CD14-positive monocyte (primary cell): ENCODE measurements around the gene MISP. TPM values are rescaled to one million over a fixed set of nuclear protein-coding genes. Genes with fewer than 3 reads are reported as not detected.

Experiments
- DNase-seq, 3 donors: peaks; one replicate each; pipeline ENCODE4 v3.0.0-alpha.2; 2011 to 2022
- H2AFZ ChIP-seq: 2 replicates; pipeline ENCODE4 v1.6.0; 2012; ENCODE audit warnings: mild to moderate bottlenecking, low read depth, low read length, inconsistent platforms; ENCODE audit not compliant: insufficient read depth, poor library complexity, severe bottlenecking
- H3K27ac ChIP-seq, 2 donors: 1 replicate in 1 of 2; 2 replicates in 1 of 2; pipeline ENCODE4 v1.5.1; 2012 to 2013; ENCODE audit warnings: low read length in 2 of 2, control low read depth in 1 of 2, inconsistent platforms in 1 of 2, low read depth in 1 of 2, mild to moderate bottlenecking in 1 of 2
- H3K27me3 ChIP-seq, 2 donors: one replicate each; pipeline versions ENCODE4 v1.6.0 to v1.6.1; 2011 to 2013; ENCODE audit warnings: low read length in 2 of 2; ENCODE audit not compliant: control insufficient read depth in 2 of 2, insufficient read depth in 2 of 2
- H3K36me3 ChIP-seq, 2 donors: replicated peaks in 1 of 2; 1 replicate in 1 of 2; 2 replicates in 1 of 2; pipeline versions ENCODE4 v1.5.1 to v1.6.1; 2012 to 2013; ENCODE audit warnings: low read length in 2 of 2, control low read depth in 1 of 2, inconsistent platforms in 1 of 2, mild to moderate bottlenecking in 1 of 2; ENCODE audit not compliant: insufficient read depth in 2 of 2, control insufficient read depth in 1 of 2
- H3K4me1 ChIP-seq, 2 donors: 1 replicate in 1 of 2; 2 replicates in 1 of 2; pipeline versions ENCODE4 v1.5.1 to v1.6.1; 2012 to 2013; ENCODE audit warnings: low read length in 2 of 2, control low read depth in 1 of 2, inconsistent platforms in 1 of 2, mild to moderate bottlenecking in 1 of 2, moderate library complexity in 1 of 2; ENCODE audit not compliant: insufficient read depth in 2 of 2, control insufficient read depth in 1 of 2
- H3K4me2 ChIP-seq: replicated peaks from 2 replicates; pipeline ENCODE3; 2012; ENCODE audit warnings: low read length, moderate library complexity, mild to moderate bottlenecking; ENCODE audit not compliant: poor library complexity, severe bottlenecking; ENCODE audit errors: extremely low read depth
- H3K4me3 ChIP-seq, 3 experiments: fragments of 200-600 bp in 1 of 3; sonication (generic) in 1 of 3; replicated peaks in 1 of 3; 1 replicate in 2 of 3; 2 replicates in 1 of 3; pipeline ENCODE4 v1.5.1; 2011 to 2013; ENCODE audit warnings: low read length in 3 of 3, mild to moderate bottlenecking in 3 of 3, control low read depth in 2 of 3, low read depth in 2 of 3, inconsistent platforms in 1 of 3, moderate library complexity in 1 of 3
- H3K79me2 ChIP-seq: 2 replicates; pipeline ENCODE4 v1.6.0; 2012; ENCODE audit warnings: mild to moderate bottlenecking, control low read depth, inconsistent platforms, low read length, moderate library complexity; ENCODE audit not compliant: insufficient read depth
- H3K9ac ChIP-seq: 2 replicates; pipeline ENCODE4 v1.6.0; 2017; ENCODE audit warnings: low read length, mild to moderate bottlenecking; ENCODE audit not compliant: insufficient read depth, poor library complexity, severe bottlenecking
- H3K9me3 ChIP-seq, 2 donors: replicated peaks in 1 of 2; 1 replicate in 1 of 2; 2 replicates in 1 of 2; pipeline versions ENCODE4 v1.5.1 to v1.6.1; 2012 to 2013; ENCODE audit warnings: low read length in 2 of 2, control low read depth in 1 of 2; ENCODE audit not compliant: control insufficient read depth in 1 of 2, insufficient read depth in 1 of 2
- H4K20me1 ChIP-seq: 2 replicates; pipeline ENCODE4 v1.6.0; 2012; ENCODE audit warnings: mild to moderate bottlenecking, low read length, control low read depth, moderate library complexity; ENCODE audit not compliant: insufficient read depth
- H3K27ac Mint-ChIP-seq, 7 donors: one replicate each; pipeline ENCODE4 v1.8.0; 2020; ENCODE audit warnings: mild to moderate bottlenecking in 7 of 7, mixed read lengths in 7 of 7, moderate library complexity in 6 of 7, inconsistent platforms in 2 of 7
- H3K27me3 Mint-ChIP-seq, 3 donors: one replicate each; pipeline ENCODE4 v1.8.0; 2021 to 2022; ENCODE audit warnings: low read depth in 3 of 3, mild to moderate bottlenecking in 3 of 3, mixed read lengths in 3 of 3, moderate library complexity in 3 of 3, inconsistent platforms in 1 of 3
- H3K36me3 Mint-ChIP-seq, 2 donors: one replicate each; pipeline ENCODE4 v1.8.0; 2020; ENCODE audit warnings: mixed read lengths in 2 of 2, inconsistent platforms in 1 of 2, mild to moderate bottlenecking in 1 of 2
- H3K4me1 Mint-ChIP-seq: one replicate; pipeline ENCODE4 v1.8.0; 2020; ENCODE audit warnings: mild to moderate bottlenecking, mixed read lengths
- H3K4me3 Mint-ChIP-seq, 2 donors: one replicate each; pipeline ENCODE4 v1.8.0; 2020; ENCODE audit warnings: mild to moderate bottlenecking in 2 of 2, mixed read lengths in 2 of 2, moderate library complexity in 1 of 2
- H3K9me3 Mint-ChIP-seq, 7 donors: one replicate each; pipeline ENCODE4 v1.8.0; 2020 to 2022; ENCODE audit warnings: mixed read lengths in 7 of 7, mild to moderate bottlenecking in 6 of 7, moderate library complexity in 6 of 7, inconsistent platforms in 2 of 7
- CTCF ChIP-seq: fragments of 200-600 bp; IDR thresholded peaks from one replicate; pipeline ENCODE4 v1.8.0; 2022; ENCODE audit warnings: antibody characterized with exemption, mild to moderate bottlenecking
- WGBS: methylation state at CpG from one replicate; pipeline ENCODE4 v1.1.5; 2013; ENCODE audit warnings: missing lambda C conversion rate; ENCODE audit not compliant: insufficient coverage; 5-methylcytosine and 5-hydroxymethylcytosine counted together
- intact Hi-C, 2 donors: fragments of 100-400 bp; cut with micrococcal nuclease; formaldehyde crosslinking; loops; one replicate each; pipeline versions ENCODE4 v1.15.0 to v1.15.1; 2023
- polyA plus RNA-seq, 3 donors: library from polyadenylated mRNA; depleted of rRNA in 1 of 3; unstranded in 2 of 3; stranded (reverse) in 1 of 3; fragments of 300-500 nt in 2 of 3; fragments of >200 nt in 1 of 3; fragmentation: Illumina TruSeq in 2 of 3; gene quantifications; 1 replicate in 2 of 3; 2 replicates in 1 of 3; pipeline ENCODE4 v1.2.3, GENCODE V29; 2012 to 2021

The MISP gene
- polyA plus RNA-seq, 3 donors: not detected

DNA sequence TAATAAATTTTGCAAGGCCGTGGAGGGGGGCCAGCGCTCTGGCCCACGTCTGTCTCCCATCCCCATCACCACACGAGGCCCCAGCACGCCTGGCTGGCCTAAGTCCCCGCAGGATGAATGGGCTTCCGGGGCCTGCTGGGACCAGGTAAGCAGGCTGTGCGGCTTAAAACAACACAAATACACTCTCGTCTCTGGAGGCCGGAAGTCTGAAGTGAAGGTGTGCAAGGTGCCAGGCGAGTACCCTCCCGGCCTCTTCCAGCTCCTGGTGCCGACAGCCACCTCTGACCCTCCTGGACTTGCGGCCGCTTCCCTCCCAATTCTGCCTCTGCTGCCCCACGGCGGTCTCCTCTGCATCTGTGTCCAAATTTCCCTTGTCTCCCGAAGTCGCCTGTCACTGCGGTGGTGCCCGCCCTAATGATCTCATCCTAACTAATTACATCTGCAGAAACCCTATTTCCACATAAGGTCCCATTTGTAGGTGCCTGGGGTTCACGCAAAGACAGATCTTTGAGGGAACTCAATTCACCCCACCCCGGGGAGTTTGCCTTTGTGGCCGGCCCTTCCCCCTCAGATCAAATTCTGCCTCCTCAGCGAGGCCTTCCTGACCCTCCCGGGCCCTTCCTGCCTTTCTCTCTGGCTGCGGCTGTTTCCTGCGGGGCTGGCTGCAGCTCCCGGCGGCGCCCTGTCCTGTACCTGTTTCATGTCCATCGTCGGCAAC lies 38.2 kb downstream of the MISP start:
- Histone ChIP-seq H3K4me3 (peak overlapping the region in 1 of 3 experiments; percentile 37), H2AFZ (peak overlapping the region; percentile 75), H3K36me3 (no peaks in the 10 kb centered on the region), H4K20me1 (no peaks in the 10 kb centered on the region), H3K4me1 (peaks cover 14 to 15% of the 10 kb centered on the region in 2 donors), H3K79me2 (no peaks in the 10 kb centered on the region), H3K9ac (peak overlapping the region; percentile 43), H3K4me2 (peak overlapping the region; percentile 41), H3K27me3 (no peaks in the 10 kb centered on the region), H3K9me3 (no peaks in the 10 kb centered on the region), H3K27ac (peak overlapping the region in 1 of 2 donors; percentile 60)
- intact Hi-C loops: no loop called here
- Mint-ChIP-seq H3K9me3 (peaks cover 0 to 3% (median 0%) of the 10 kb centered on the region in 7 donors), H3K4me1 (peaks cover 12% of the 10 kb centered on the region), H3K27me3 (peaks cover 6 to 8% (median 8%) of the 10 kb centered on the region in 3 donors), H3K36me3 (peaks cover 0 to 2% of the 10 kb centered on the region in 2 donors), H3K4me3 (peak overlapping the region; percentile 51 to 76), H3K27ac (peak overlapping the region in 4 of 7 donors; percentile 79 to 85 (median 82))
- WGBS: 42% methylated on average over 30 of the region's 33 CpGs
- TF ChIP-seq CTCF: peak; percentile 18
- DNase-seq: peak; percentile 36 to 79 (median 51)

GRCh38 chr19:789701-790060 lies 38.8 kb downstream of the MISP start:
- peak overlapping the region in 1 of 2 donors; percentile 60 for H3K27ac ChIP-seq
- peak overlapping the region; percentile 51 to 76 for H3K4me3 Mint-ChIP-seq
- peaks cover 4 to 8% (median 6%) of the 10 kb centered on the region in 3 donors for H3K27me3 Mint-ChIP-seq
- peaks cover 14 to 15% of the 10 kb centered on the region in 2 donors for H3K4me1 ChIP-seq
- peak overlapping the region; percentile 75 for H2AFZ ChIP-seq
- no peaks in the 10 kb centered on the region for H3K27me3 ChIP-seq
- no peaks in the 10 kb centered on the region for H3K9me3 ChIP-seq
- H3K4me1 Mint-ChIP-seq: peaks cover 12% of the 10 kb centered on the region
- peak overlapping the region in 1 of 3 experiments; percentile 37 for H3K4me3 ChIP-seq
- DNase-seq: peak in 2 of 3 donors; percentile 14 to 44
- H3K4me2 ChIP-seq: peak overlapping the region; percentile 41
- peak overlapping the region; percentile 43 for H3K9ac ChIP-seq
- no peaks in the 10 kb centered on the region for H3K79me2 ChIP-seq
- H3K9me3 Mint-ChIP-seq: peaks cover 0 to 2% (median 0%) of the 10 kb centered on the region in 7 donors
- intact Hi-C loops: no loop called here
- no peak for TF ChIP-seq CTCF
- peaks cover 0 to 2% of the 10 kb centered on the region in 2 donors for H3K36me3 Mint-ChIP-seq
- H3K36me3 ChIP-seq: no peaks in the 10 kb centered on the region
- H4K20me1 ChIP-seq: no peaks in the 10 kb centered on the region
- 100% methylated on average over 1 of the region's 9 CpGs for WGBS
- peak overlapping the region in 5 of 7 donors; percentile 40 to 85 (median 80) for H3K27ac Mint-ChIP-seq
